HG02840 (cell line): ENCODE measurements around the gene VPS54.
"Not testable (repeated sequence)": the region's sequence is repeated elsewhere in the genome, so short reads cannot be mapped to it uniquely, and the experiment has no call there.

Source experiments
- ATAC-seq: cut with Tn5 transposase; IDR thresholded peaks from one replicate; pipeline ENCODE4 v1.9.1; 2021; ENCODE audit warnings: mild to moderate bottlenecking, moderate library complexity, moderate number of reproducible peaks; ENCODE audit not compliant: unreplicated experiment, low FRiP score

Gene VPS54

DNA sequence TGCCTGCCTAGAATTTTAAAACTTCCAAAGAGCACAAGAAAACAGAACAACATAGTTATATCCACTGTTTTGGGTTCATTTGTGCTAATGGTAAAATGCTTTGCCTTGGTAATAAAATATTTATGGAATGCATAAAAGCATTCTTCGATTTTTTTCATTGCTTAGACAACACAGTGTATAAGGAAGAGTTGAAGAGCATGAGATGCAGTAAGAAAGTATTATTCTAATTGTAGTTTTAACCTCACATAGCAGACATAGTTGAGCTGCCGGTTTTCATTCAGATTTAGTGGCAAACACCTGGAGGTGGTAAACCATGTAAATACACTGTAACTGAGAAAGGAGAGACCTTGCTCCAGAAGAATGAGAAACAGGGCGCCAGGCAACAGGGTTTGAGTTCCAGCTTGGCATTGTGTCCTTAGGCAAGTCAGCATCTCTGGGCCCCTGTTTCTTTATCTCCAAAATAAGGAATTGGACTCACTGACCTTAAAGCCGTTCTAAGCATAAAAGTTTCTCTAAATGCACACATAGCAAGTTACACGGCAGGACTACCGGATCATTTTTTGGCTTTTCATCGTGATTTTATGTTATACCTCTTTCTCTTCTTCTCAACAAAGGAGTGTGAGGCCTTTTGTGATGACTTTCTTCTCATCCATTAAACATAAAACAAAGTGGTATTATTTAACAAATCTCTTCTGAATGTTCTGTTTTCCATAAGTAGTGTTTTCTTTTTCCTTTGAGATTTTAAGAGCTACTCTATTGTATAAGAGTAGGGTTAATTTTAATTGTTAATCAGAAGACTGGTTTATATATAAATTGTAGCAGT is 169.6 kb downstream of the VPS54 start:
- ATAC-seq: no peak

DNA sequence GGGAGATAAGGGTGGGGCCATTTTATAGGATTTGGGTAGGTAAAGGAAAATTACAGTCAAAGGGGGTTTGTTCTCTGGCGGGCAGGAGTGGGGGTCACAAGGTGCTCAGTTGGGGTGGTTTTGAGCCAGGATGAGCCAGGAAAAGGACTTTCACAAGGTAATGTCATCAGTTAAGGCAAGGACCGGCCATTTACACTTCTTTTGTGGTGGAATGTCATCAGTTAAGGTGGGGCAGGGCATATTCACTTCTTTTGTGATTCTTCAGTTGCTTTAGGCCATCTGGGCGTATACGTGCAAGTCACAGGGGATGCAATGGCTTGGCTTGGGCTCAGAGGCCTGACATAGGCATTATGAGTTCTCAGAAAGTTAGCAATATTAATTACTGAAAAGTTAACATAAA is 171.7 kb downstream of the VPS54 start:
- ATAC-seq: not testable (repeated sequence)

DNA sequence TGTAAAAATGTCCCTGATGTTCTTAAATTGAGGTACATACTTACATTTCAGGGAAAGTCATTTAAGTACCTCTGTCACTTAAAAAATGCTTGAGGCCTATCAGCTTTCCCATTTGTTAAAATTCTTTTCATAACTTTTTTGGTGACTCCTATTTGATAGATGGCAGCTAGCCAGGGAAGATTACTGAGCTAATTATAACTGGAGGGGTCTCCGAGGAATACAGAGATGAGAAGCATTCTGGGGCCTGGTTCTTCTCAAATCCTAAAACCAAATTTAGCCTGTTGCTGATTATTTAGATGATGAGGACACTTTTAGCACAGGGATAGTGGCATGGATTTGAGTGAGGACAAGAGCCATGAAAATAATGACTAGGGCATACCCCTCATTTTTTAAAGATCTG is 172.7 kb downstream of the VPS54 start:
- ATAC-seq: no peak

DNA sequence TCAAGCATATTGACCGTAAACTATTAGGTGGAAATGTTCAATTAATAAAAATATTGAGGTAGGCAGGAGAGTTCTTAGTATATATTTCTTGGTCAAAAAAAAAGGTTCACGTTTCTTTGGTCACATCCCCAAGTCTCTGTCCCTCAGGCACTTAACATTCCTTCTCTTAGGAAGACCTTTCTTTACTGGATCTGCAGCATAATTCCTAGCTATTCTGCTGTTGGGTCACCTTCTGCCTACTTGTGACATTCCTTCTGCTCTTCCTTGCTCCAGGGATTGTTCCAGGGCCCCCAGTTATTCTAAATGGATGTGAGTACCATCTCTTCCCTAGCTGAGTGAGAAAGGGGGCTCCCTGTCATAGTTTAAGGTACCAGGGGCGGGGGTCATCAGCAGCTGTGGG is 173.4 kb downstream of the VPS54 start:
- ATAC-seq: no peak

DNA sequence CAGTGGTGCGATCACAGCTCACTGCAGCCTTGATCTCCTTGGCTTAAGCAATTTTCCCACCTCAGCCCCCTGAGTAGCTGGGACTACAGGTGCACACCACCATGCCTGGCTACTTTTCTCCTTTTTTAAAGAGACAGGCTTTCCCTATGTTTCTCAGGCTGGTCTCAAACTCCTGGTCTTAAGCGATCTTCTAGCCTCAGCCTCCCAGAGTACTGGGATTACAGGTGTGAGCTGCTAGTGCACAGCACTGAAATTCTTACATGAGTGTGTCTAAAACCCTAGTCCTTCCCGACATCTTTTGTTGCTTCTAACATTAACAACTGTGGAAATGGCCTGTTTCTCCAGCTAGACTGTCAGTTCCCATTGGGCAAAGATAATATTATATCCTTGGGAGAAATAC is 174.6 kb downstream of the VPS54 start:
- ATAC-seq: no peak

DNA sequence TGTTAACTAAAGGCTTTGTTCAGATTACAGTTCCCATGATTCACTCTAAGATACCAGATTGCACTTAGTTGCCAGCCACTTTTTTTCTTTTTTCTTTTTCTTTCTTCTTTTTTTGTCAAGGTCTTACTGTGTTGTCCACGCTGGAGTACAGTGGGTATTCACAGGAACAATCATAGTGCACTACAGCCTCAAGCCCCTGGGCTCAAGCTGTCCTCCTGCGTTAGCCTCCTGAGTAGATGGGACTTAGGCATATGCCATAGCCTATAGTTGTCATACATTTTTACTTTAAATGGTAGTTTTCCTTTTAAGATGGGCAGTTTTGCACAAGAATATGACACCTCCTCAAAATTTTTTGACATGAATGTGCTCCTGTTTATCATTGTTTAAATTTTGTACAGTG is 175.4 kb downstream of the VPS54 start:
- ATAC-seq: no peak

DNA sequence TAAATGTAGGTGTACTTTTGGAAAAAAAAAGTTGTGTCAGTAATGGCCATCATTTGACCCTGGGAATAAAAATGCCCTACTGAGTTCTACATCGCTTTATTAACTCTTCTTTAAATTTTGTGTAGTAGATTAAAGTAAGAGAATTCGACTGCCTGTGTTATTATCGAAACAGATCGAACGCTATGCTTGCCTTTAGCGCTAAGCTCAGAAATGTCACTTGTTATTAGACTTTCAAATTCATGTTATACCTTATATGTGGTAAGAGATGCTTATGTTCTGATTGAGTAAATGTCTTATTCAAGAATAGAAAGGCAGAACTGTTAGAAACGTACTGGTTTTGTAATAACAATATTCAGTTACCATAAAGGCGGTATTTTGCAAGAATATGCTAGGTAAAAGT is 176.1 kb downstream of the VPS54 start:
- no peak for ATAC-seq

DNA sequence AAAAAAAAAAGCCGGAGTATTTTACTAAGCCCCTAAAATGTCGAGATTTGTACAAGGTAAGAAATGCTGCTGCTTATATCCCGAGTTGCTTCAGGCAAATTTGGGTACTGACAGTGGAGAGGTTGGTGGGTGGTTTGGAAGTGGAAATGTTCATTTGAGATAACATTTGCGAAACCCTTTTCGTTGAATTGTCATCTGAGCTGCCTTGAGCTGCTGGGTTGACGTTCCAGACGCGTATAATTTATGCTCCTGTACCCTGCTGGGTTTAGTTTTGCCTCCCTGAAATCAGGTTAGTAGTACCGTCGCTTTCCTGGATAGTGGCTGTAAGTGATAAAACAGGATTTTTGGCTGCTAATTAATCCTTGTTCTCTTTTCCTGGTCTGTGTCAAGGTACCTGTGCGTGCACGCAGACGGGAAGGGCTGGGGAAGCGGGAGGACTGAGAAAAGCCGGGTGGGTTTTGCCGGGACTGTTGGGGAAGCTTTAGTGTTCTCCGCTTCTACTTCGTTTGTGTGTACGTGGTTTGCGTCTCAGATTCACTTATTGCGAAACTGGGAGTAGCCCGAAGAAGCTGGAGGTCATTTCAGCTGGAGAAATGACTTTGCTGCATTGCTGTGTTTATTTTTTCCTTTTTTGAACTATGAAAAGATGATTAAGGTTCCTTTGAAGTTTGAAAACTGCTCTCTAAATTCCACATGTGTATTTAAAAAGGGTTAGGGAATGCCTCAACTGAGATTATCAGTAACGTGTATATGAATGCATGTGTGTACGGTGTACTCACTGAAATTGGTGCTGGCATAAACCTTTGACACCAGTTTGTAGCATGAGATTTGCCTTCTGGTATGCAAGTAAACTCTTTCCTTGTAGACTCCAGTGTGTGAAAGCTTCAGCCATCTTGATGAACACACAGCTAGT is 176.8 kb downstream of the VPS54 start:
- no peak for ATAC-seq
